ENCODE results near the gene PDE4B.
"Not testable (repeated sequence)": the region's sequence is repeated elsewhere in the genome, so short reads cannot be mapped to it uniquely, and the experiment has no call there.

Gene PDE4B

DNA sequence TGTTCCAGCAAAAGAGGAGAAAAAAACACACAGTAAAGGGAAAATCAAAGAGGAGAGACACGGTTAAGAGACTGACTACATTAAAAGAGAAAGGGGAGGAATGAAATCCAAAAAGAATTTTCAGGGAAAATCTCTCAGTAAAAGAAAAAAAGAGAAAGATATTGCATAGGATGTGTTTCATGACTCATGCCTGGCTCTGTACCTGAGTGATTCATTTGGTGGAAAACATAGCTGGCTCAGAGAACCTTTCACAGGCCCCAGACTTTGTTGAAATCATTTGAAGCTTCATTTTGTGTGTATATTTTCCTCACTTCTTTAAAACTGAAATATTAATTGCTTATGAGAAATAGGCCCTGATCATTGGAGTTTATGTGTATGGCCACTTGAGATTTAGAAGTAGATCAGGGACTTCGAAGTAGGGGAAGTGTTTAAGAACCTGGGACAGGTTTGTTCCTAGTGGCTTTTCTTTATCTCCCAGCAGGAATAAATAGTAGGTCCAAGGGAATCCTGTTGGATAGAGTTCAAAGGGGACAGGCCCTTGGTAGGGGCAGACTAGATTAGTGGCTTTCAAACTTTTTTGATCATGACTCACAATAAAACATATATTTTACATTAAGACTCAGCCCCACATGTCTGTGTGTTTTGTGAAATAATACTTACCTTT is 502.1 kb downstream of the PDE4B start:
- DNase-seq, result no peak

DNA sequence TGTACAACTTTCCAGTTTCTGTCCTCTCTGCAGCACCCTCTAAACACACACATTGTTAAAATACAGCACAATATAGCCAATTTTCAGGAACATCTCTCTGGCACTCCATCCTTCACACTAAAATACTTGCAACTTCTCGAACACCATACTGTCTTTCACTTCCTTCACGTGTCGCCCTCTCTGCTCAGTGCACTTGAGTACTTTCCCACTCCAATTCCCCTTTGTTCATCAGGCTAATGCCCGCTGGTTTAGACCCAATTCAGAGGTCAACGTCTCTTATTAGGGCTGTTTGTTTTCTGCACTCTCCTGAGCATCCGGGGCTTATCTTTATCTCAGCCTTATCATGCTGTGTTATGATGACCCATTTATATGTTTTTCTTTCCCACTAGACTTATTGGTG is 503.1 kb downstream of the PDE4B start:
- DNase-seq, result no peak

DNA sequence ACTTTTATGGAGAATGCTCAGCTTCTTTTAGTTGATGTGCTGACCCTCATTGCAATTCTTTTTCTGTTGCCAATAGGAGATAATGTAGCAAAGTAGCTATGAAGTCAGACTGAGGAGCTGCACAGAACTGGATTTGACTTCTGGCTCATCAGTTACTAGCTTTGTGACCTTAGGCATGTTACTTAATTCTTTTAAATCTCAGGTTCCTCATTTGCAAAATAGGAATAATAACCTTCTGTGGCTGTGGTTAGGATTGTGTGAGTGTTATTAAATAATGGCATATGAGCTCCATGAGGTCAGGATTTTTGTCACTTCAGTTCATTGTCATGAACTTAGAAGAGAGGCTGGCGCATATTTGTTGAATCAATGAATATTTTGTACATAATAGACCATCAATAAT is 503.7 kb downstream of the PDE4B start:
- no peak for DNase-seq

DNA sequence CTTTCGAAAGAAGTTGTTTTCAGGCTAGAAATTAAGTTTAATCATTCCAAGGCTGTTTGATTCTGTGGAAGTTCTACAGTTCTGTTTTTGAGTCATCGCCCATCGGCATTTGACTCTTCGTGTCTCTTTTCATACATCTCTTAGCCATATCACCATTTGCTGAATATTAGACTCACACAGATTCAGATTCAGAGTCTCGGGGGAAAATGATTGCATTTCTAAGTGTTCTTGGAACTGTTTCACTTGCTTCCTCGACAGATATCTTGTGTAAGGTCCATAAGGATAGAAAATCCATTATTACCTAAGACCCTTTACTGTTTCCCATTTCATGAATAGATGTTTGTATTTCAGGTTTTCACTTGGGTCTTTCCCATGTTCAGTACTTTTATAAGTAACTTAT is 504.3 kb downstream of the PDE4B start:
- no peak for DNase-seq

DNA sequence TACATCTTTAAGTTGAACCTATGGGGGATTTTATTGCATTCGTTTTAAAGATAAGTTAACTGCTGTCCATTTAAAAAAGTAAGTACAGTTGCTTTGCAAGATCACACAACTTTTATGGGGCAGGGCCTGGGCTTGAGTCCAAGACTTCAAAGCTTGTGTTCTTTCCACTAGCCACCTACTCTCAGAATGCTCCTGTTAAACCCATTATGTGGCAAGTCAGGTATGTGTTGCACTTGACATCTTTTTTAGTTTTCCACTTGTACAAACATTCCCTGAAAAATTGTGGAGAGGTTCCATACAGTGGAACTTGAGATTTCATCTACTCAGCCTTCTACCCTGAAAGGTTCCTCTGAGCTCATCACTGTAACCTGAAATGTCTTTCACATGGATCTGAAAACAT is 505.8 kb downstream of the PDE4B start:
- DNase-seq, result no peak

DNA sequence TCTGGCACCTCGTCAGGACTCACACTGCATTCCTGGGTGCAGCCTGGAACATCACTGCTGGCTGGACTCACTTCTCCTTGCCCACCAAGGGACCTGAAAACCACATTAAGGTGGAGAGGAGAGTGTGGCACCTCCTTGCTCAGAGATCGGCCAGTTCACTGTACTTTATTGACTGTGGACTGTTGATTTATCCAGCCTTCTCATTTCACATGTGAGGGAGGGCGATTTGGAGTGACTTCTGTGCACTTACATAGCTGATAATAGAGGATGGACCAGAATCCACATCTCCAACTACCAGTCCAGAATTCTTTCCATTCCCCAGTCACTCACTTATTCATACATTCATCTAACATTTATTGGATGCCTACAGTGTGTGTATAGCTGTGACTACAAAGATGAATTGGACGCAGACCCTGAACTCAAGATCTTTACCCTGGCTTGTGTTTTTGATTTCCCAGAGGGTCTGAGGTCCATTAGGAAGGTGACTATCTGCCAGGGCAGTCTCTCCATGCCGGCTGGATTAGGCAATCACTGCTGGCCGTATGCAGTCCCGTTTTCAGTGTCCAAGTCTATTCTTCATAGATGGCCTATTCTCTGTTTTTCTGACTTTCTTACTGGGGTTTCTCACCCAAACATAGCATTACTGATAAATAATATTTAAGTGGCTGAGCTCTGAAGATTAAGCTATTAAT is 507.7 kb downstream of the PDE4B start:
- no peak for DNase-seq

DNA sequence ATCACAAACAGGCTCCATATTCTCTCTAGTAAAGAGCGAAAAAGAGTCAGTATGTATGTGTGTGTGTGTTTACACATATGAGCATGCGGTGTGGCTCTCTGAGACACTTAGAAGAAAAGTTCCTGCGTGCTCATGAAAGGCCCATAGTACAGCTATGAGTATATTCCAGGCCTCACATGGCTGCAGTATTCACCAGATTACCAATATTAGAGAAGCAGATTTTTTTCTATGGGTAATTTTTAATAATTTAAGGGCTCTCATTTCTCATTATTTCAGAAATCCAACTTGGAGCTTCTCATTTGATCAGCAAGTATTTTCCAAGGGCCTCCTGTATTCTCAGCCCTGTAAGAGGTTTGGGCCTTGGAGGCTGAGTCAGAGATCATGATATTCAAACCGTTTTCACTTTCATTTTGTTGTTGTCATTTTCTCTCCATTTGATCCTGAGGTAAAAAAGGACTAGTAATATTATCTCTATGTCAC is 508.3 kb downstream of the PDE4B start:
- peak in 2 of 5 donors; percentile 14 to 81 for DNase-seq

DNA sequence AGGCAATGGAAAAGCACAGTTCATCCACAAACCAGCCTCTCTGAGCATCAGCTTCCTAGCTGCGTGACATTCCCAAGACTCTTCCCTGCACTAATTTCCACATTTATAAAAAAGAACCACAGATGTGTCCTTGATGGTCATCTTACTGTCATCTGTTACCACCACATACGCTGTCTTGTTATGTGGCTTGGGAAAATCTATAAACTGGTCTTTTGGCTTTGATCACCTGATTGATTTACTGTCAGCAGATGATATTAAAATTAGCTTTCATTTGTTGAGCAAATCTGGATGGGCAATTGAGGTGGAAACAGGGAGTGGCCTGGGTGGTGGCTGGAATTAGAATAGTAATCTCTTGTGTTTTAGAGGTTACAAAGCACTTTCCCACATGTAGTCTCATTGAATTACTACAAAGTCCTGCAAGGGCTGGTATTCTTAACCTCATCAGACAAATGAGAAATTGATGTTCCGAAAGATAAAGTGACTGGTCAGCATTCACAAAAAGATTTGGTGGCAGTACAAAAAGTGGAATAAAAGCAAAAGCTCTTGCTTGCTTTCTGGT is 509.6 kb downstream of the PDE4B start:
- DNase-seq, result no peak

DNA sequence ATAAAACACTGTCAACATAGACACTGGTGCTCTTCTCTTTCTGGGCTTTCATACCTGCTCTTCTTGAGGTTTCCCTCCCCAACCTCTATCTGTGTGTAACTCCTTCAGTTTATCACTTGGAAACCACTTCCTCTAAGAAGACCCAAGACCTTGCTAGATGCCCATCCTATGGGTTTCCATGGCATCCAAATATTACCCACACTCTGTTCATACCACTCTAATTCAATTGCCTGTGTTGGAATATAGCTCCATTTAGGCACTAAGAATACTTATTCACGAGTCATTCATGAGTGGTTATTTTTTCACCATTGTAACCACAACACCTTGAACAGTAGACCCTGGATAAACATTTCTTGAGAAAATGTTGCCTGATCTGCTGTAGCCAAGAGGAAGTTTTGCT is 510.1 kb downstream of the PDE4B start:
- DNase-seq, result peak in 1 of 5 donors; percentile 51

DNA sequence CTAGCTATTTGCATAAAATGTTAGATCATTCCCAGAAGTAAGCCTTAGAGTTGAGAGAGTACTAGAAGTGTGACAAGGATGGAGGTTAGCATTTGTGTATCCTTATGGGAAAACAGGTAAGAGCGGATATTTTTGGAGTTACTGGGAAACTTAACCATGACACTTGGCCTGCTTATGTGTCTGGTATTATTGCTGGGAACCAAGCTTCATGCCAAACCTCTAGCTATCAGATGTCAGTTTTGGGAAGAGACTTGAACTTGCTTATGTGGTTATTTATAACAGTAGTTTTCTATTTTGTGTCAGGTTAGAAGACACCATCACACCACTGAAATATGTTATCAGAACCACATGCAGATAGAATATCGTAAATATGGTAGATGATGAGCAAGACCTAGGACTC is 511.0 kb downstream of the PDE4B start:
- DNase-seq, result no peak

DNA sequence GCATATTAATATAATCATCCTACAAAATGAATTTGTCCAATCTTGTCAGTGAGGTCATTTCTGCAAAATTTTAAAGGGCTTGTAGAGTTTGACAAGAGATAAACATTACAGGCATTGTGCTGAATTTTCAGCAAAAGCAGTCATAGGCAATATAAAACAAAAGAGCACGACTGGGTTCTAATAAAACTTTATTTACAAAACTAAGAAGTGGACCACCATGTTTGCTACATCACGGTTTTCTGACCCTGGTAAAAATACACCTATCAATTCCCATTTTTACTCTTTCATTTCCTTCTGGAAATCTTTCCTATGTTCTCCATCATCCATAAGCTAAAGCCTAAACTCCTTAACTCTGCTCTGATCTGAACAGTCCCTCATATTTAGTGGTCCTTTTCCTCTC is 511.4 kb downstream of the PDE4B start:
- DNase-seq, result no peak

DNA sequence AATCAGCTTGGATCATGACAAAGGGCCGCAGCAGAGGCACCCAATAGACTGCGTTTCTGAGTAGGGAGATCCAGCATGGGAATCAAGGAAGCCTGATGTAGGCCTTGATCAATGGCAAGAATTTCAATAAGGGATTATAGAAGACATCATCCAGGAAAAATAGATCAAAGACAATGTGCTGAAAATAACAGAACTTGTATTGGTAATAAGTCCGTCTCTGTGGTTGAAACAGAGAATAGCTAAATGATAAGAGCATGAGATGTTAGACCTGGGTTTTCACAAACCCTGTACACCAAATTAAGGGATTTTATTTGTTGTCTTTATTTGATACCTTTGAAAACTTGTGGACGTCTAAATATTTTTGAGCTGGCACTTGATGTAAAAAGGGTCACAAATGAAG is 513.2 kb downstream of the PDE4B start:
- DNase-seq, result no peak

DNA sequence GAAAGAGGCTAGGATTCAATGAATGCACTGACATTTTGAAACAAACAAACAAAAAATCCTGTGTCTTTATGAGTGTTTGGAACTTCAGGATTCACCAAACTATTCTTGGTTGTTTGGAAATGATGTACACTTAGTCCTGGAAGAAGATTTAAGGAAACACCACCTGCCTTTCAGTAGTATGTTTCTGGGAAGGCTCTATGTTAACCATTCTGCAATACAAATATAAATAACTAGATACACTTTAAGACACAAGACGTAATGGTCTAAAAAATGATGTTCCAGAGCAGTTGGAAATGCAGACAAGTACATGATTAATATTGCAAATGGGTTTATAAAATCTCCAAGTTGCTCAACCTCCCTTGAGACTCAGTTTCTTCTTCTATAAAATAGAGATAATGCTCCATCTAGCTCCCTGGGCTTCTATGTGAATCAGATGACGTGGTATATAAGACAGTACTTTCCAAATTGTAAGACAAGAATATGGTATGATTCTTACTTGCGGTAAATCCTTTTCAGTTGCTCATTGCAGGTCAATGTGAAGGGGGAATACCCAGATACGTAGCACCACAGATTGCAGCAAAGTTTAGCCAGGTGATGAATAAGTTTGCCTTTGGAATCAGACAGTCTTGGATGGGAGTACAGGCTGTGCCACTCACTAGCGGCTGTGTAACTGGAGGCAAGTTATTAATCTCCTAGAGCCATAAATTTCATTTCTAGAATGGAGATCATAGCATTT is 516.5 kb downstream of the PDE4B start:
- DNase-seq, result no peak

DNA sequence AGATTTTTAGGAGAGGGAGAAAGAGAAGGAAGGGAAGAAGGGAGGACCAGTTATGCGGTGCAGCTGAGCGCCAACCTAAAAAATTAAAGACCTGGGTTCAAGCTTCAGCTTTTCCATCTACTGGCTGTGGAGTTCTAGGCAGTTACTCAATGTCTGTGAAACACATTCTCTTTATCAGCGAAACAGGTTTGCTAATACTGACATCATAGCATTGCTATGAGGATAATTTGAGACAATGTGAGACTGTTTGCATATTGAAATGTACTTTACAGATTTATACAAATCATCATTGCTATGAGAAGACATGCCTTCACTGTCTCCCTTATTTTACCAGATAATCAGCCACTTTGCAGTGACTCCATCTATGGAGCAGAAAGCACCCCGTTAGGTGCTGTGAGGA is 518.4 kb downstream of the PDE4B start:
- DNase-seq, result no peak

DNA sequence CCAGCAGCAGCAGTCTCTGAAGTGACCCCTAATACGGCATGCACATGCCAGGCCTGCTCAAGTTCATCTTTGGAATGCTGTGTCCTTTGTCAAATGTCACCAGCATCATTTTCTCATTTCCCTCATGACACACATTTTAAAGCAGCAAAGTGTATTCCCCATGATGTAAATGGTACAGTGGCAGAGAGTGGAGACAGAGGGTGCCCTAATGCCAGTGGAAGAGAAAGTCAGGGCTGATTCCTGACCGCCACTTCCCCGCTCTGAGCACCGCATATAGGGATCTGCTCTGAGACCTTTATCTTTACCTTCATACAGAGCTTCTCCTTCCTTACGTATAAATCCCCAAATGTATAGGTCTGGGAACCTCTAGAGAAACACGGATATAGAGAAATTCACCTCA is 518.9 kb downstream of the PDE4B start:
- DNase-seq, result no peak

DNA sequence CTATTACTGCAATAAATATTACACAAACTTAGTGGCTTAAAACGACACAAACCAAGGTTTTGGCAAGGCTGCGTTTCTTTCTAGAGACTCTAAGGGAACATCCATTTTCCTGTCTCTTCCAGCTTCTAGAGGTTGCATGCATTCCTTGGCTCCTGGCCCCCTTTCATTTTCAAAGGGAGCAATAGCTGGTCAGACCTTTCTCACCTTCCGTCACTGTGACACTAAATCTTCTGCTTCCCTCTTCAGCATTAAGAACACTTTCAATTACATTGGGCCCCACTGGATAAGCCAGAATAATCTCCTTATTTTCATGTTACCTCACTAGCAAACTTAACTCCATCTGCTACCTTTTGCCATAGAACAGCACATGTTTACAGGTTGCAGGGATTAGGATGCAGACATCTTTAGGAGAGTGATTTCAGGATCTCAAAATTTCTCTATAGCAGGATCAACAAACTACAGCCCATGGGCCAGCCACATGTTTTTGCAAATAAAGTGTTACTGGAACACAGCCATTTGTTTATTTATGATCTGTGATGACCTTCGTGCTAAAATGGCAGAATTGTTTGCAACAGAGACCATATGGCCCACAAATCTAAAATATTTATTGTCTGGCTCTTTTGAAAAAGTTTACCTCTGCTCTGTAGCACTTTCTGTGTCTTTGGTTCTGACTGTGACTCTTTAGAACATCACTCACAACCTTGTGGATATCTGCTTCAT is 519.7 kb downstream of the PDE4B start:
- DNase-seq, result no peak

DNA sequence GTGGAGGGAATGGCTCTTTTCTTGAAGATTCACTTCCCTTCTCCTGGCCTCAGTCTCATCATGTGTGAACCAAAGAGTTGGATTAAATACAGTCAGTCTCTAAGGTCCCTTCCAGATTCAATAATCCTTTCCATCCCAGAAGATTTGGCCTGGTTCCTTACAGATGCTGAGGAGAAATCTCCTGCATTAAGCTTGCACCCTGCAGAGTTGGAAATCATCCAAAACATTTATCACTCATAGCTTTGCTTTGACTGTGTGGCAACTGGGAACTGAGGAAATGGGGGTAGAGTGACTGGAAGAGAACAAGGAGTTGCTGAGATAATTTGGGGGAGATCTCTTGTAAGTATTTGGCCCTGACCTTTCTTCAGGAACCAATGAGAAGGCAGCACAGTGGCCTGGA is 520.7 kb downstream of the PDE4B start:
- DNase-seq, result no peak

DNA sequence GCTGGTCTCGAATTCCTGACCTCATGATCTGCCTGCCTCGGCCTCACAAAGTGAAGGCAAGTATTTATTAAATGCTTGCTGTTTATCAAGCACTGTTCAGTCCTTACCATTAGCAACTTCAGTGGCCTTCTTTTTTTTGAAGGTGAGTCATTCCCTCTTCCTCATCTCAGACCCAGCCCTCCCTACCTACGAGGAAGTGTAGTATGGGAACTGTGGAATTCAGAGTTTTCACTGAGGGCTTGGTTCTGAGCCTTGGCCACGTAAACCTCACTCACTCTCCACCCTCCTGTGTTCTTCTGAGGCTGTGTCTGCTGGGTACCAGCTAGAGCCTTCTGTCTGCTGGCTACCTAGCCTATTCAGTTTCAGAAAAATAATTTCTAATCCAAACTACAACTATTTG is 523.0 kb downstream of the PDE4B start:
- DNase-seq, result no peak

DNA sequence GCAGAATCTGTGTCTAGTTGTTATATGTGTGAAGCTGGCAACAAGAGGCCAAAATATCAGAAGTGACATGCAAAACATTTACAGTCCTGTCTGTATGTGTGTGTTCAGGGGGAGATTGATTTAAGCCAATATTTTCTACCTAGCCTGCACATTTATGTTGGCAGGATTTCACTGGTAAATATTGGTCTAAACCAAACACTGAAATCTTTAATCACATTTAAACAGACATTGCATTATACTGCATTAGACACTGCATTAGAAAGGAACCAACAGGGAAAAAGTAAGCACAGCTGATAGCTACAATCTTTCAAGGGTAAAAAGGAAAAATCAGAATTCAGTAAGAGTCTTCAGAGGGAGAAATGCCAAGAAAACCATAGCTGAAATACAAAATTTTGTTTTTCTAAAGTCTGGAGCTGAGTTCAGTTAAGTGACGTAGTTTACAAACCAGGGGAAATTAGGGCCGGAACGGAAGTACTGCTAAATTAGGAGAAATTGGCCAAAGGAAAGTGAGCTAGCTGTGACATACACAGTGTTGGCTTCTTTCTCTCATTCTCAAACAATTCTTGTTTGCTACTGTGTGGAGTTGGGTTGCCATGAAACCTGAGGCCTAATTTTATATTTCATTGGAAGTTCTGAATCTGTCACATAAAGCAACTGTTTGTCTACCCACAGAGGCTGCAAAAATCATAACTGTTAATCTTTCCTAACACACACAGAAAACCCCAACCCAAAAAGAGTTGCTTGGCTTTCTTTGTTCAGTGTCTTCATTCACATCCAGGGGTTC is 524.0 kb downstream of the PDE4B start:
- DNase-seq, result no peak

DNA sequence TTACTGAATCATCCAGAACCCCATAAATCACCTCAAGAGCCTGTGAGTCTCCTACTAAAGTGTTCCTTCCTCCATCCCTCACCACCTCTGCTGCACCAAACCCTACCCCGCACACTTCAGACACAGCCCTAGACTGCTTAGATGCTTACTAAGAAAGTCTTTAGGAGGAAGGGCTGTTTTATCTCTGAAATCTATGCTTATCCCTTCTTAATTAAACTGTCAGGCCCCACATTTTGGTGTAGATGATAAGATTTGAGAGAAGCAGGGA is 524.5 kb downstream of the PDE4B start:
- DNase-seq, result no peak

DNA sequence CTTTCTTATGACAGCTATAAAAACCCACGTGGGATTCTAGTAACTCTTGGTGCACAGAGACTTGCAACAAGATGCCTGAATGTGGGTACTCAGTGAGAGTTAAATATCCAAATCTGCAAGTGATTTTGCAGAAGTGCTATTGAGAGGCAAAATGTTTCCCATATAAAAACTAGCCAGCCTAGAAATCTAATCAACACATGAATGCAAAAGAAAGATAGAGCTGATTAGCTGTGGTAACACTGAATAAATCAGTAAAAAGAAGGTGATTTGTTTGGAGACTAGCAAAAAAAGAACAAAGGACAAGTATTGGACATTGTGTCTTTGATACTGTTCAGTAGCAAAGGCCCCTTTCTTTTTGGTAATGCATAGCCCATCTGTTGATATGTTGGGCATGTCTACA is 527.5 kb downstream of the PDE4B start:
- no peak for DNase-seq

DNA sequence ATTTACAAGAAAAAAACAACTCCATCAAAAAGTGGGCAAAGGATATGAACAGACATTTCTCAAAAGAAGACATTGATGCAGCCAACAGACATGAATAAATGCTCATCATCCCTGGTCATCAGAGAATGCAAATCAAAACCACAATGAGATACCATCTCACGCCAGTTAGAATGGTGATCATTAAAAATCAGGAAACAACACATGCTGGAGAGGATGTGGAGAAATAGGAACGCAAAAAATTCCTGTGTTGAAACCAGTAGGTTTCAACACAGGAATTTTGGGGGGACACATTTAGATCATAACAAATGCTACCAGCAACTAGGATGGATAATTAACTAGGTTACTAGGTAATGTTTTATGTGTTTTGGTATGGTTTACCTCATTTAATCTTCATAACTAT is 529.8 kb downstream of the PDE4B start:
- DNase-seq, result not testable (repeated sequence)

All from T-helper 1 cell (primary cell).